ENCODE data around the gene TMEM184A. TPM values are rescaled to one million over a fixed set of nuclear protein-coding genes. Genes with fewer than 3 reads are reported as not detected.

TMEM184A gene
- total and polyA plus RNA-seq, 2 donors (not counting 3 experiments of a cell fraction or from before 2014, with no cell fraction given), result 0.48 TPM; not detected in 1

DNA sequence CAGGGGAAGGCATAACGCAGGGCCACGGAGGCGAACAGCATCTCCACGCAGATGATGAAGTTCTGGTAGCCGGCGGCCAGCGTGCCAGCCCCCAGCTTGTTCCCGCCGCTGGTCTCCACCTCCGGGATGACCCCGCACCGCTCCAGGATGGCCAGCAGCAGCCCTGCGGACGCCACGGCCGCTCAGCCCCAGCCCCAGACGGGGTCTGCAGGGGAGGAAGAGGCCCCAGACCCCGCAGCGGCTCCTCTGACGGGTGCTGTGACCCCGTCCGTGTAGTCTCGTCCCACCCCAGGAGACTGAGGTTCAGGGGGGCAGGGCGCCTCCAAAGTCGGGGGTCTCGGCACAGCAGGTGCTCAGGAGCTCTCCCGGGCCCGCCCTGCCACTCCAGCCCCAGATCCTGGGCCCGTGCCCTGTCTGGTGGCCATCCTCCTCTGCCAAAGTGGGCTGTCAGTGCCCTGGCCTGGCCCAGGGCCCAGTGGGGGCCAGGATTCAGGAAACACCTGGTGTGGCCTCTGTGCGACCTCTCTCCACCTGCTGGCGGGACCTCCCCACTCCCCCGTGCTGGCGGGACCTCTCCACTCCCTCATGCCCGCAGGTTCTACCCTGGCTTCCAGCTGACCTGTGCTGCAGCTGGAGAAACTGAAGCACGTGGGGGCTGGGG lies 8.1 kb downstream of the TMEM184A start:
- Histone ChIP-seq H3K4me1 (ENCODE audit: control insufficient read depth, extremely low read depth, insufficient read depth, low read length) (no peaks in the 10 kb centered on the region), H2AFZ (ENCODE audit: low read depth, low read length) (no peak overlapping the region), H3K9me1 (replicated peaks; ENCODE audit: control insufficient read depth, extremely low read depth, insufficient read depth, low read length) (no peaks in the 10 kb centered on the region), H3K27me3 (ENCODE audit: control insufficient read depth in 2 of 2, insufficient read depth in 2 of 2, low read length in 2 of 2) (no peaks in the 10 kb centered on the region), H3K27ac (ENCODE audit: insufficient read depth, low read depth, low read length) (no peak overlapping the region), H3K9ac (replicated peaks; ENCODE audit: extremely low read depth, insufficient read depth, low read length) (no peak overlapping the region), H3K4me3 (replicated peaks in 1 of 3; ENCODE audit: insufficient read depth in 1 of 3, low read depth in 1 of 3, low read length in 3 of 3) (no peak overlapping the region), H3K4me2 (ENCODE audit: insufficient read depth, low read length) (no peak overlapping the region), H3K9me3 (replicated peaks; ENCODE audit: control insufficient read depth, insufficient read depth, low read length) (no peaks in the 10 kb centered on the region), H4K20me1 (replicated peaks; ENCODE audit: control insufficient read depth, extremely low read depth, insufficient read depth, low read length) (no peaks in the 10 kb centered on the region), H3K79me2 (ENCODE audit: control insufficient read depth, insufficient read depth, low read length) (no peaks in the 10 kb centered on the region), H3K36me3 (ENCODE audit: control insufficient read depth in 2 of 2, extremely low read depth in 1 of 2, insufficient read depth in 2 of 2, low read length in 2 of 2) (peaks cover 2 to 7% of the 10 kb centered on the region in 2 experiments)
- ChIA-PET CTCF (interaction anchor here (0.7 to 1.6 kb wide), 4 partner anchors 8 to 922 kb away, joined by 3 to 6 read pairs (median 4); no protein-coding TSS in a partner anchor), POLR2A (interaction anchor here (1.1 kb wide), 1 partner anchor 14 kb away, joined by 3 read pairs; no protein-coding TSS in a partner anchor)
- FAIRE-seq, result no peak
- dilution Hi-C loops (cut with MboI; ENCODE audit: extremely low pct_ligation_motif_present, low sequenced_read_pairs) (no loop called here), intact Hi-C loops (cut with micrococcal nuclease) (no loop called here)
- TF ChIP-seq FOS (IDR thresholded peaks at IDR 0.05; ENCODE audit: borderline replicate concordance, insufficient read depth, low read length), result no peak
- no peak for TF ChIP-seq MYC (IDR thresholded peaks at IDR 0.05; ENCODE audit: low read depth, low read length)
- TF ChIP-seq, protein P1, sequence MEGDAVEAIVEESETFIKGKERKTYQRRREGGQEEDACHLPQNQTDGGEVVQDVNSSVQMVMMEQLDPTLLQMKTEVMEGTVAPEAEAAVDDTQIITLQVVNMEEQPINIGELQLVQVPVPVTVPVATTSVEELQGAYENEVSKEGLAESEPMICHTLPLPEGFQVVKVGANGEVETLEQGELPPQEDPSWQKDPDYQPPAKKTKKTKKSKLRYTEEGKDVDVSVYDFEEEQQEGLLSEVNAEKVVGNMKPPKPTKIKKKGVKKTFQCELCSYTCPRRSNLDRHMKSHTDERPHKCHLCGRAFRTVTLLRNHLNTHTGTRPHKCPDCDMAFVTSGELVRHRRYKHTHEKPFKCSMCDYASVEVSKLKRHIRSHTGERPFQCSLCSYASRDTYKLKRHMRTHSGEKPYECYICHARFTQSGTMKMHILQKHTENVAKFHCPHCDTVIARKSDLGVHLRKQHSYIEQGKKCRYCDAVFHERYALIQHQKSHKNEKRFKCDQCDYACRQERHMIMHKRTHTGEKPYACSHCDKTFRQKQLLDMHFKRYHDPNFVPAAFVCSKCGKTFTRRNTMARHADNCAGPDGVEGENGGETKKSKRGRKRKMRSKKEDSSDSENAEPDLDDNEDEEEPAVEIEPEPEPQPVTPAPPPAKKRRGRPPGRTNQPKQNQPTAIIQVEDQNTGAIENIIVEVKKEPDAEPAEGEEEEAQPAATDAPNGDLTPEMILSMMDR (IDR thresholded peaks at IDR 0.05; ENCODE audit: extremely low read depth in 1 of 2, insufficient read depth in 1 of 2, low read depth in 1 of 2, low read length in 2 of 2), result no peak
- TF ChIP-seq, protein P2, sequence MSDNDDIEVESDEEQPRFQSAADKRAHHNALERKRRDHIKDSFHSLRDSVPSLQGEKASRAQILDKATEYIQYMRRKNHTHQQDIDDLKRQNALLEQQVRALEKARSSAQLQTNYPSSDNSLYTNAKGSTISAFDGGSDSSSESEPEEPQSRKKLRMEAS (IDR thresholded peaks at IDR 0.05; ENCODE audit: insufficient read depth, insufficient read length), result no peak
- TF ChIP-seq POLR2AphosphoS5 (IDR thresholded peaks at IDR 0.05; ENCODE audit: insufficient read depth, low read depth, low read length), result no peak
- no peak for TF ChIP-seq POLR2A (IDR thresholded peaks at IDR 0.05; ENCODE audit: low read depth, low read length)
- TF ChIP-seq JUN (IDR thresholded peaks at IDR 0.05; ENCODE audit: borderline replicate concordance, insufficient read depth, insufficient read length, low read depth), result no peak
- no peak for TF ChIP-seq GATA2 (IDR thresholded peaks at IDR 0.05; ENCODE audit: insufficient read depth, insufficient read length, low read depth, low read length)
- TF ChIP-seq EZH2 (IDR thresholded peaks at IDR 0.05; ENCODE audit: borderline replicate concordance, low read depth, low read length, severe bottlenecking), result no peak
- no peak for DNase-seq (ENCODE audit: low read depth, low spot score)
- no TSS peak for BruUV-seq (replicated peaks)

Measured in endothelial cell of umbilical vein (primary cell).